CMK (cell line): ENCODE results near the gene SAP30BP.
"Not testable (repeated sequence)": the region's sequence is repeated elsewhere in the genome, so short reads cannot be mapped to it uniquely, and the experiment has no call there.

Experiments
- DNase-seq: peaks from one replicate; pipeline ENCODE4 v3.0.0-alpha.2; 2010; ENCODE audit warnings: low read depth

The SAP30BP gene

DNA sequence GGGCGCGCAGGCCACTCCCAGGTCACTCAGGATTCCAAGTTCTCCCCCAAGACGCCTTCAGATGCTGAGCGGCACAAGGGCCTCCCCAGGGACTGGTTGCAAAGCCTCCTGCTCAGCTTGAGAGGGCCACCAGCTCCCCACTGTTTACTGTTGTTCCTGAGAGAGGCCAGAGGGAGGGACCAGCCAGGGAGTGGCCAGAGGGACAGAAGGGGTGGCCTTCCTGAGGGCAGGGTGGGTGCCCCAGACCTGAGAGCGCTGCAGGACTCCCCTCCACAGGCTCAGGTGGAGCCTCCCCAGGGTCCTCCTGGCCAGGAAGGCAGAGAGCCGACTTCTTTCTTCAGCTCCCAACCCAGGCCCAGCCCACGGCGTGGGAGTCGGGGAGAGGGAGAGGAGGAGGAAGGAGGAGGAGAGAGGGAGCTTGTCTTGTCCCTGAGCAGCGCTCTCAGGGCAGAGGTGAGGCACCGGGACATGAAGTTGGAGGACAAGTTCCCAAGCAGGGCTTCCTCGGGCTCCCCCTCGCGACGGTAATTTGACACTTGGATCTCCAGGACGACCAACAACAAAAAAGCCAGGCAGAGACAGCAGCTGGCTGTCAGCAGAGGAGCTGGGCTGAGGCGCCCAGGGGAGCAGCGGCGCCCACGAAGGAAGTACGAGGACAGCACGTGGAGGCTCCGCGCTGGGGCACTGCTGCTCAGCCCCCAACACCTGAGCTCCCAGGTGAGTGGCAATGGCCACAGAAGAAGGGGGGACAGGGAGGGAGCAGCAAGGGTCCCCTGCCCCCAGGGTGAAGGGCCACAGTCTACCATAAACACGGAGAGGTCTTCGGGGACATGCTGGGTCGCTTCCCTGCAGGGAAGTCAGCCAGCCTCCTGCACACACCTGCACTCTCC is 33.4 kb upstream of the SAP30BP start:
- no peak for DNase-seq

DNA sequence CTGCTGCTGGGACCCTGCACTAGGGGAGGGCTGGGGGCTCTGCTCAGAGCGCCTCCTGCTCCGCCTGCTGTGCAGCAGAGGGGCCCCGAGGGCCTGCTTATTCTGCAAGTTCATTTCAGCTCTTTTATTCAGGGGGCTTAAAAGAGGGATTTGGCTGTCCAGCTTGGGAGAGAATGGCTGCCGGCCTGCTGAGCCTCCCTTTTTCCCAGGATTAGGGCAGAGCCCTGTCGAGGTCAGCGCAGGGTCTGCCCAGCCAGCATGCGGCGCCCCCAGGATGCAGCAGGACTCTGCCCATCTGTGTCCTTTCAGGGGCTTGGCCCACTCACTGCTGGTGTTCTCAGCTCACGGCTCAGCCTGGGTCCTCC is 32.8 kb upstream of the SAP30BP start:
- no peak for DNase-seq

DNA sequence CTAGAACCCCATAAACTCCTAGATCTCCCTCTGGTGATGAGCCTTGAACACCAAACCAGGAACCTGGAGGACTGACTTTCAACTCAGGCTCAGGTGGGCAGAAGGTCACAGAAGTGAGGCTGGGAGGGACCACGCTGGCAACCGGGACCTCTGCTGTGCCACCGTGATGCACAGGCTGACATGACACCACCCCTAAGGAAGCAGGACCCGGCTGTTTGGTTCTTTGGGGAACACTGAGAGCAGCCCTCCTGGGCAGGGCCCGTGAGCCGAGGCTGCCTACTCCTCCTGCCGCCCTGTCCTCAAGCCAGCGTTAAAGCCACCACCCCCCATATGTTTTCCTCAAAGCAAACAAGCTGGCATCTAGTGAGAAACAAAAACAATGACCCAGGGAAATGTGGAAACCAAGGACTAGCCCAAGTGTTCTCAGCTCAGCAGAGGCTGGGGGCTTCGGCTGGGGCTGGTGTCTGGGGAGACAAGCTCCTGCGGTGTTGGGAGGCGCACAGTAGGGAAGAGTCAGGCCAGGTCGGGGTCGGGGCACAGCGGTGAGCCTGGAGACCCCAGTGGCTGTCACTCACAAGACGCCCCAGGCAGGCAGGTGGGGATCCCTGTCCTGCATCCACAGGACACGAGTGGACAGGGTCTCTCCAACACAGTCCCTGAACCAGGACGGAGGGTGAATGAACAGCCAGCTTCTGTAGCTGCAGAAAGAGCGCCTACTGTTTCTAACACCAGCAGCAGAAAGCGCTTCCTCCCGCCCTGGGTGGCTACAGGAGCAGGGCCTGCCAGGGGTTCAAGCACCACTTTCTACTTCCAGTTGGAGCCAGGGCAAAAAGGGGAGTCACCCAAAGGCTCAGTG is 32.2 kb upstream of the SAP30BP start:
- no peak for DNase-seq

DNA sequence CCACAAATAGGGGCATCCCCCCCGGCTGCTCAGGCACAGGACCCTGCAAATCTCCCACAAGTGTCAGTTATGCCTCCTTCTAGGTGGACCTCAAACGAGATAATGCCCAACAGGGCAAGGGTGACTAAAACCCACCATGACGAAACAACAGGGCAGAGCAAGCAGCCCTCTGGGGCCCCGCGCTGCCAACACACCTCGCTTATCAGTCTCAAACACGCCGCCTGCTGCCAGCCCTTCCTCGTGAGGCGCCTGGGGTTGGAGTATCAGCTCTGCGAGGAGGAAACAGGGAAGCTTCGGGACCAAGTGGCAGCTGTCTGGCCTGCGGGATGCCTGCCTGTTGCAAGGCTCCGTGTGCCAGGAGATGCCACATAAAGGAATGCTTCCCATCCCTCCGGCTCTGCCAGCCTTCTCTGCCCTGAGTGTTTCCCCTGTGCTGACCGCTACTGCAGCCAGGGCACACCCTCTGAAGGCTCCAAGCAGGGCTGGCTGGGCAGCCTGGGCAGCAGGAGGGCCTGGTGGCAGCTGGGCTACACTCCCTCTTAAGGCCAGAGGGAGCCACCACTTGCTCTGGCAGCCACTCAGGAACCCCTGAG is 31.4 kb upstream of the SAP30BP start:
- no peak for DNase-seq

DNA sequence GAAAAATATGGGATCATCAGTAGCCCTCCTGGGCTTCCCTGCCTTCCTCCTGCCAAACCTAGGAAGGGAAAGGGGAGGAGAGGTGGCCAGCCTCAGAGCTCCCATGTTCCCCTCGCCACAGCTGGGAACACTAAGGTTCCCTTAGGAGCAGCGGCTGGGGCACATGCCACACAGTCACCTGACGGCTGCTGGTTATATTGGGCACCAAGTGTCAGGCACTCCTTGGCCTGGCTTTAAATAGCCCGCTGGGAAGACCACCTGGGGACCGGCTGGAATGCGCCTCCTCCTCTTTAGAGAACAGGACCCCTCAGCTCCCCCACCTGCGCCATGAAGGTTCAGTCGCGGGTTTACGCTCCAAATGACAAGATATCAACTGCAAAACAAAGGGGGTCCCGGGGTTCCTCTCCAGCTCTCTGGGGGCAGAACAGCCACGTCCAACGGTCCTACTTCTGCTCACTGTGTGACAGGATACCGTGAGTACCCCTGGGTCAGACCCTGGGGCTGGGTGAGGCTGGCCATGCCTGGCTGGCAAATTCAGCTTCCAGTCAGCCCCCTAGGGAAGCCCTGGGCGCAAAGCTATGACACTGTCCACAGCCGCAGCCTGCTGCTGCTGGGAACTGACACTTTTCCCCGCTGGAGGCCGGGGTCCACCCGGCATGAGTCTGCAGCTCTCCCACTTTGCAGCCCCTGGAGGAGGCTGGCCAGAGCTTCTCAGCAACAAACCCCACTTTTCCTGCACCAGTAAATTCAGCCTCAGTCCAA is 30.6 kb upstream of the SAP30BP start:
- DNase-seq, result no peak

DNA sequence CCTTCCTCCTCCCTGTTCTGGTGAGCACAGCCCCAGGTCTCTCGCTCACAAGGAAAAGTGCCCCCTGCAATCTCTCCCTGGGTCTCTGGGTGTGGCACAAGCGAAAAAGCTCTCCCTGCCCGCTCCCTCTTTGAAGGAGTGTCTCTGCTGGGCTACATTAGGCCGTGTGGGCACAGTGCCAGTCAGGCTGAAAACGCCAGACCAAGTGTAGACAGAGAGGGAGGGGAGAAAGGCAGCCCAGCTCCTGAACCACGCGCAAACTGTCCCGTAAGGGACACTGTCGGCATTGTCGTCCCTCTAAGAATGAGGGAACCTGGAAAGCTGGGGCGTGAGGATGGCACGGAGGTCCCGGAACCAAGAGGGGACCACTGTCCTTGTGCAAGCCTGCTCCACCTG is 30.0 kb upstream of the SAP30BP start:
- DNase-seq, result no peak

DNA sequence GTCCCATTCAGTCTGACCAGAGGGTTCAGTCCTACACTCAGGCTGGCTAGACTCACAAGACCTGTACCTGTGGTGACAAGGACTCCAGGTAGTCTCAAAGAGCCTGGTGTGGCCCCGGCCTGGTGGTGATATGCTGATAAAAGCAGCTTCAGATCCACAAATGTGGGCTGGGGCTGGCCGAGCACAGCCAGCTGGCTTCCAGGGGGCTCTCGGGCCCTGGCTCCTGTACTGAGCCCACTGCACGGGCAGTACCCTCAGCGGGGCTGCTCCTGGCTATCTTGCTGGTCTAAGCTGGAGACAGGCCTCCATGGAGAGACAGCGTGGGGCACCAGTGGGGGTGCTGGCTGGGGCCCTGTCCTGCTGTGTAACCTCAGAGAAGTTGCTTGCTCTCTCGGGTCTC is 29.6 kb upstream of the SAP30BP start:
- DNase-seq, result no peak

DNA sequence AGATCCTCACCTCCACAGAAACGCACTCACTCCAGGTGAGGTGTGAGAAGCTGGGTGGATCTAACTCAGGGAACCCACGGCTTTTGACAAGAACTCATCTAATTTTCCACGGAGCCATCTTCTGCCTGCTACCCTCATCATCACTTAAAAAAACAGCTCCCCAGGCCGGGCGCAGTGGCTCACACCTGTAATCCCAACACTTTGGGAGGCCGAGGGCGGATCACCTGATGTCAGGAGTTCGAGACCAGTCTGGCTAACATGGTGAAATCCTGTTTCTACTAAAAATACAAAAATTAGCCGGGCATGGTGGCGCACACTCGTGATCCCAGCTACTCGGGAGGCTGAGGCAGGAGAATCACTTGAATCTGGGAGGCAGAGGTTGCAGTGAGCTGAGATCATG is 29.1 kb upstream of the SAP30BP start:
- not testable (repeated sequence) for DNase-seq

DNA sequence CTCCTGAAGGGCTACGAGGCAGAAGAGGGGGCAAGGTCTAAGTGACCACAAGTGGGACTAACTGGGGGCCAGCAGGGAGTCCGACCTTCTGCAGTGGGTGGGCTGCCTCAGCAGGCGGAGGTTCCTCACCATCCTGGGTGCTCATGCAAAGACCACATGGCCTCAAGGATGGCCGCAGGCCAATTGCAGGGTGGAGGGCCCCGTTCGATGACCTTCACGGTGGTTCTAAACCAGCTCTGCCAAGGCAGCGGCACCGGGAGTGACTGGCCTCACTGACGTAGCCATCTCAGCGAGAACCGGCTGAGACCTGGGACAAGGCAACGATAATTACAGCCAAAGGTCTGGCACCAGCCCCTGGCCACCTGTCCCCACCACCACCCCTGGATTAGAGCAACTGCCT is 28.2 kb upstream of the SAP30BP start:
- no peak for DNase-seq

DNA sequence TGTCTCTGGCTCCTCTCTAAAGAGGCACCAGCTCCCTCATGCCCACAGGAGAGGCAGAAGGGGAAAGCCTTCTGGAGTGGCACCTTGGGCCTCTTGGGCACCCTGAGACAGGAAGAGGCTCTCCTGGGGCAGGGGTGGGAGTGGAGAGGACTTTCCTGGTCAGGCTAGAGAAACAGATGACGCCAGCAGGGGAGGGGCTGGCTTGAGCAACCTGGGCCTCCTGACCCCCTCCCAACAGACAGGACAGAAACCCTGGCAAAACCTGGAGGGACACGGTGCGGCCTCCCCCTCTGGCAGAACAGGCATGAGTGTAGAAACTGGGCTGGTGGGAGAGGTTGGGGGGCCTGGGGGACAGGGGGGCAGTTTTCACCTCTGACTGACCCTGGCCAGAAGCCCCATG is 27.8 kb upstream of the SAP30BP start:
- no peak for DNase-seq

DNA sequence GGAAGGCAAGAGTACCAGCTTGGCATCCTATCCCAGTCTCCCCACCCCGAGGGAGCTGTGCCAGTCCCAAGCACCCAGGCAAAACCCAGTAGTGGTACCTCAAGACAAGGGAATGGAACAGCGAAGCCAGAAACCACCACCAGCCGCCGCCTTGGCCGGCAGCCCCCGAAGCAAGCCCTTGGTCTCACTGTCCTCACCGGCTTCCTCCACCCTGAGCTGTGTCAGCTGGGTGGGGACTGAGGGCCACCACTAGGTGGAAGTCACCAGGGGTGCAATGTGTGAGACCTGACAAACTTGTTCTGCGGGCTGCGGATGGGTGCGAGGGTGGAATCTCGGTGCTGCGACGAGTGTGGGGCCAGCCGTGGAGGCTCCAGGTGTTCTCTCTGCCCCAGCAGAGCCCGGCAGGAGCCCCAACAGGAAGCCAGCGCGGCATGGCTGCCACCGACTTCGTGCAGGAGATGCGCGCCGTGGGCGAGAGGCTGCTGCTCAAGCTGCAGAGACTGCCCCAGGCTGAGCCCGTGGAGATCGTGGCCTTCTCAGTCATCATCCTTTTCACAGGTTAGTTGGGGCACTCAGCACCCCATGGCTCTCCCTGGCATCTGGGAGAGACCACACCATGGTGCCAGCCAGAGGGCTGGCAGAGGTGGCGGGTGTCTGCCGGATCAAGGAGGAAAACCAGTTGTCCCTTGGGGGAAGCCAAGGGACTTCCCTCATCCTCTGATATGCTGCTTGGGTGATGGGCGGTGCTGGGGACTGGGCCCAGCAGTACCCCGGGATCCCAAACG is 27.2 kb upstream of the SAP30BP start:
- no peak for DNase-seq

DNA sequence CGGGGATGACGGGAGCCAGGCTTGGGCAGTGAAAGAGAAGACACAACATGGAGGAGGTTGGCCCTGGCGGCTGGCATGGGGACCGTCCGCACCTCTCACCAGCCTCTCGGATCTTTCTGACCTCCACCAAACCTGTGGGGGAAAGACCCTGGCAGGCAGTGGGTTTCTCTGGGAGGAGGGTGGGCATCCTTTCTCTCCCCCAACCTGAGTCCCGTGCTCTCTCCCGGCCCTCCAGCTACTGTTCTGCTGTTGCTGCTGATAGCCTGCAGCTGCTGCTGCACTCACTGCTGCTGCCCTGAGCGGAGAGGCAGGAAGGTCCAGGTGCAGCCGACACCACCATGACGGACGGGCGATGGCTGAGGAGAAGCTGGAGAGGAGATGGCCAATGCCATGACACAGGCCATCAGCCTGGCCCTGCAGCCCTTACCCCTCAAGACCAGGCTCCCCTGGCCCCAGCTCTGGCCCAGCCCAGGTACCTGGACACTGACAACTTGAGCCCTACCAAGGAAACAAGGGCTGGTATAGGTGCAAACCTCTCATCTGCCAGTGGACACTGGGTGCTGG is 26.5 kb upstream of the SAP30BP start:
- DNase-seq, result no peak

DNA sequence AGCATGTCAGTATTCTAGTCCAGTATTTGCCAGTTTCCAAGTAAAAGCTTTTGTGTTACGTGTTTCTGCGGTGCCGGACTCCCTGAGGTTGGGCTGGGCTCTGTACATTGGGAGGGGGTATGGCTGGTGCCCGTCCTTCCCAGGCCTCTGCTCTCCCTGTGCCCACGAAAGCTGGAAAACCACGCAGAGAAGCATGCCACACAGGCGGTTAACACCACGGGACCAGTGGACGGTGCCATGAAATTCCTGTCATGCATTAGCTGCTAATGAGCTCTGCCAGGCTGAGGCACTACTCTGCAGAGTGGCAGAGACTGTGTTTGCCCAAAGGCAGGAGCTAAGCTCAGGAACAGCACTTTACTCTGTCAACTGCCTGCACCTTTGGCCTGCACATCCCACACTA is 25.8 kb upstream of the SAP30BP start:
- DNase-seq, result no peak

DNA sequence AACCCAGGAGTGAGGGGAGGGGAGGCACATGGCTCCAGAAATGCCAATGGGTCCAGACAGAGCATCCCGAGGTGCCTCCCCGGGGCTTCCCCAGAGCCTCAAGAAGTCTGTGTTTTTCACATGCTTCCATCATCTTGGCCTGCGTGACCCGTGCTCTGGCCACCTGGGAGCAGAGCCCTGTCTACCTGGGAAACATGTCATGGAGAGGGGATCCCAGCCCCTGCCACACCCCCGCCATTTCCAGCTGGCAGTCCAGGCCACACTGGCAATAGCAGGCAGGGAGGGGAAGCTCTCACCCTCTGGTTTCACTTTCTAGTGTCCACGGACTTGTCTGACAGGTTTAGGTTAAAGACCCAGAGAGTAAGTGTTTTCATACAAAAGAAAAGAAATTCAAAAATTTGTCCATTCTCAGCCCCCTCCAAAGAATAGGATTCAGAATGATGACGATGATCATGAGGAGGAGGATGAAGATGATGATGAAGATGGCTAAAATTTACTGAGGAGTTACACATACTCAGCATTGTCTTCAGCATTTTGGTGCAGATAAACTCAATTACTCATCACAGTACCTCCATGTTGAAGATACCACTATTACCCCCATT is 24.9 kb upstream of the SAP30BP start:
- DNase-seq, result no peak

DNA sequence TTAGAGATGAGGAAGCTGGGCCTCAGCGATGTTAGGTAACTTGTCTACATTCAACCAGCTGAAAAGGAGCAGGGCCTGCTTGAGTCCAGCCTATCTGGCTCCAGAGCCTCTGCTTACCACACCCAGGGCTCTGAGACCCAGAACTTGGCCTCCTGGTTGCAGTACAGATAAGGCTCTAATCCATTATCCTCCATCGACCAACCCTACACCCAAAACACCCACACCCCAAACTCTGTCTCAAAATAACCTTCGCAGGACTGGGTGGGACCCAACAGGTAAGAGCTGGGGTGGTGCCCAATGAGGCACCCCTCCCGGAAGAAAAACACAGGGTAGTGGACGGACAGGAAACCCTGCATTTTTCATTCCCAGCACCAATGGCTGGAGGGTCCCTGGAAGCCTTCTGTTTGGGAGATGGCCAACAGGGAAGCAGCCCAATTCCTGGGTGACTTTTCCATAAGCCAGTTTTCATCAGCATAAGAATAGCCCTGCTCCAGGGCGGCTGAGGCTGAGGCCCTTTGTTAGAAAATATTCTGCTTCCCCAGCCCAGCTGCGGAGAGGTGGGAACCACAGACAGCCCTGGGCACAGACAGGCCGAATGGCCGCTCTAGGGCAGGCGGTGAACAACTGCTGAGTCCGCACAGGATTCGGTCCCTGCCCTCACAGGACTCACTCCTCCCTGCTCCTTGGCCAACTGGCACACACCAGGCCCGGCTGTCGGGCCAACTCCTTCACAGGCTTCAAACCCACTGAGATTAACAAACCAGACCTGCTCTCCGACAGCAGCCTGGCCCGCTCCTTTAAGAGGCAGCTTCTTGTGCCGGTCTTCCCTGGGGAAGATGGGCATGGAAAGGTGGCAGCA is 24.1 kb upstream of the SAP30BP start:
- no peak for DNase-seq

DNA sequence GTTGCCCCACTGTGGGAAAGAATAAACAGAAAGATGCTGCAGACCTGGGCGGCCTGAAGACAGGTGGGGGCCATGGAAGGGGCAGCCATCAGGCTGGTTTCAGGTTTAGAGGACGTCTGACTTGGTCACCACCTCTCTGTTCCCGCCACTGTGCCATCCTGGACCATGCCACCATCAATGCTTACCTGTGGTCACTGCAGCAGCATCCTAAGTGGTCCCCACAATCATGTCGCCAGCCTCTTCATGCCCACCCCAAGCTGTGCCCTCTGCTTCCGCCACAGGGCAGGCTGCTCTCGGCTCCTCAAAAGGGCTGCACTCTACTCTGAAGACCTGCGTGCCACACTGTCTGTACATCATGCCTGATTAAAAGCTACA is 23.5 kb upstream of the SAP30BP start:
- no peak for DNase-seq

DNA sequence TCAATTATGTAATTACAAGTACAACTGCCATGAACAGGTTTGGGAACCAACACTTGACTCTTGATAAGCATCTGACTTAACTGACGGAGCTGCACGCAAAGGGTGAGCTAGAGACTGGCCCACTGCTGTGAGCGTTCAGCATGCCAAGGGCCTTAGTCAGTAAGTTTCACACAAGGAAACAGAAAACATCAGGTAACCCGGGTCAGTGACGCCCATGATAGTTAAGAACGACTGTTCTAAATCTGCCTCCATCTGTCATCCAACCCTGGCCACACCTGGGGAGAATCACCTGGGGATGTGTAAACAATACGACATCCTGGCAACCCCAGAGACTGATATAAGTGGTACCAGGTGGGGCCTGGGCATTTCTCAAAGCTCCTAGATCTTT is 21.6 kb upstream of the SAP30BP start:
- no peak for DNase-seq

DNA sequence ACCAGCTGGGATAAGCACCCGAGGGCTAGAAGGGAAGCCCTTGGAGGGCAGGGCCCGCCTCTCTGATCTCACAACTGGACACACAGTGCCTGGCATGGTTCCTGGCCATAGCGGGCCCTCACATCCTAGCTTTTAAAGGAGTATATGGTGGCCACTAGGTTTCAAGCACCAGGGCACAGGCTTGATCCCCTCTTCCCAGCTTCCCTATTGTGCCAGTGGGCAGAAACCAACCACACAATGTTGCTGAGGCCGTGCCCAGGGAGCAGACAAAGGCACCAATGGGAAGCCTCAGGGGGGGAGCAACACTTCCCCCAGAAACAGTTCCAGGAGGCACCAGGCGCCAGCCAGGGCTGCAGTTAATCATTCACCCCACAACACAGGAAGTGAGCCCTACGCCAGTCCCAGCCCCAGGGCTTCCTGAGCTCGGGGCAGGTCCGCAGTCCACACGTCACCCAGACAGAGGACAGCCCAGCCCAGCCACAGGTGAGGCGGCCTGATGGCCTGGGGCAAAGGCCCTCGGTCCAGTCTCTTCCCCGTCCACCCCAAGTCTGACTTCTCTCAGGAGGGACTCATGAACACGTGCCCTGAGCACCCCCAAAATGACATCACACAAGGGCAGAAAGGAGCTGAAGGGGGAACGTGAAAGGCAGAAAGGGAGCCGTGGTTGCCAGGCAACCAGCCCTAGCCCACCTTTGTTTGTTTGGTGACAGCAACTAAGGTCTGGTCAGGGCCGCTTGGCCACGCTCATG is 21.1 kb upstream of the SAP30BP start:
- DNase-seq, result no peak

DNA sequence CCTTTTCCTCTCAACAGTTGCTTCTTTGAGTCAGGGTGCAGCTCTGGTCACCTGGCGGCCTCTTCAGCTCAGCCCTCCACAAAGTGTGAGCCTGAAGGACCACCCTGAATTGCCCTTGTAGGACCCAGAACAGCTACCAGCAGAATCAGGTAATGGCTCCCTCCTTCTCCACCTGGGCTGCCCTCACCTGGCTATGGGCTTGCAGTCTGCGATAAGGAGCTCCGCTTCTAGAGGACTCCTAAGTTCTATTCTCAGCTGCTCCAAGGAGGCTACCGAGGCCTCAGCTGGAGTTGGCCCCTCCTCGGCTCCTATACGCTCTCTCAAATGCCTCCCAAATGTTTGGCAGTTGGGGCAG is 20.5 kb upstream of the SAP30BP start:
- no peak for DNase-seq
